K562 (cell line): ENCODE measurements around the gene ARHGEF4. TPM values are rescaled to one million over a fixed set of nuclear protein-coding genes. Genes with fewer than 3 reads are reported as not detected.

Experiments used
- GTF2A2 ChIP-seq: IDR thresholded peaks from 2 replicates; pipeline ENCODE4 v1.6.1; 2016; ENCODE audit warnings: mild to moderate bottlenecking, missing genetic modification characterization, missing compliant biosample characterization
- HMG20B ChIP-seq: fragments of 250-450 bp; sonication (Bioruptor Pico); IDR thresholded peaks from 2 replicates; pipeline ENCODE4 v1.5.0; 2021; ENCODE audit warnings: mild to moderate bottlenecking
- HNRNPL ChIP-seq: fragments of 200-400 bp; formaldehyde crosslinking; IDR thresholded peaks from 2 replicates; pipeline ENCODE4 v1.6.1; 2017; ENCODE audit warnings: low read depth, mild to moderate bottlenecking, low read length
- KDM2B ChIP-seq: fragments of 250-450 bp; sonication (Bioruptor Pico); IDR thresholded peaks from 2 replicates; pipeline ENCODE4 v1.8.0; 2021; ENCODE audit warnings: mild to moderate bottlenecking, moderate library complexity
- POLR2H ChIP-seq: IDR thresholded peaks from 2 replicates; pipeline ENCODE4 v1.6.1; 2016; ENCODE audit warnings: missing genetic modification characterization, low read depth, mild to moderate bottlenecking, control low read depth, missing compliant biosample characterization, moderate library complexity
- RFX7 ChIP-seq: fragments of 250-450 bp; sonication (Bioruptor Pico); IDR thresholded peaks from 2 replicates; pipeline ENCODE4 v1.5.1; 2021; ENCODE audit warnings: mild to moderate bottlenecking
- SMARCC2 ChIP-seq: fragments of 450-650 bp; IDR thresholded peaks from 2 replicates; pipeline ENCODE4 v1.6.1; 2017; ENCODE audit warnings: antibody characterized with exemption, moderate library complexity, mild to moderate bottlenecking, low read depth
- ZEB2 ChIP-seq: fragments of 450-650 bp; IDR thresholded peaks from 2 replicates; pipeline ENCODE4 v1.6.1; 2016
- ZNF121 ChIP-seq: sonication (generic); formaldehyde crosslinking; conservative IDR thresholded peaks from 2 replicates; pipeline ENCODE4 v1.8.0; 2022; ENCODE audit warnings: missing genetic modification reagents
- ZNF174 ChIP-seq: fragments of 250-450 bp; sonication (Bioruptor Pico); IDR thresholded peaks from 2 replicates; pipeline ENCODE4 v1.4.0; 2020; ENCODE audit warnings: mild to moderate bottlenecking
- ZNF354B ChIP-seq: fragments of 250-450 bp; sonication (Bioruptor Pico); IDR thresholded peaks from 2 replicates; pipeline ENCODE4 v1.4.0; 2020
- polyA plus RNA-seq, 8 experiments: library from polyadenylated mRNA; depleted of rRNA in 4 of 8; stranded (reverse) in 5 of 8; unstranded in 3 of 8; fragments of >200 nt; fragmentation: Nextera tagmentation in 2 of 8; fragmentation: Illumina TruSeq in 1 of 8; extraction: Ambion mirVana in 2 of 8; extraction: Trizol in 1 of 8; gene quantifications; 2 replicates each; pipeline versions ENCODE4 v1.2.1 to v1.2.3, GENCODE V29; 2011 to 2014; ENCODE audit warnings: inconsistent platforms in 1 of 8, missing spikeins in 1 of 8
- total RNA-seq, 7 experiments: library from RNA; depleted of rRNA in 6 of 7; stranded (reverse); fragments of >200 nt in 6 of 7; fragmentation: Illumina TruSeq in 2 of 7; extraction: Trizol in 2 of 7; gene quantifications; 2 replicates each; pipeline versions ENCODE4 v1.2.1 to v1.2.3, GENCODE V29; 2011 to 2021; ENCODE audit warnings: low replicate concordance in 1 of 7
- TF ChIP-seq, protein P1 (sequence below): sonication (generic); formaldehyde crosslinking; IDR thresholded peaks from 2 replicates; pipeline ENCODE4 v1.8.1; 2023; ENCODE audit warnings: mild to moderate bottlenecking, missing genetic modification reagents
- TF ChIP-seq, protein P2 (sequence below), 2 experiments: fragments of 250-450 bp in 1 of 2; fragments of 450-650 bp in 1 of 2; sonication (Bioruptor Pico) in 1 of 2; IDR thresholded peaks; 2 replicates each; pipeline versions ENCODE4 v1.6.1 to v1.8.0; 2016 to 2021; ENCODE audit warnings: mild to moderate bottlenecking in 2 of 2, moderate library complexity in 2 of 2, missing compliant biosample characterization in 1 of 2, missing genetic modification characterization in 1 of 2
- TF ChIP-seq, protein P3 (sequence below): fragments of 250-450 bp; sonication (Bioruptor Pico); IDR thresholded peaks from 2 replicates; pipeline ENCODE4 v1.4.0; 2020; ENCODE audit warnings: mild to moderate bottlenecking
- TF ChIP-seq, protein P4 (sequence below): sonication (generic); formaldehyde crosslinking; IDR thresholded peaks from 2 replicates; pipeline ENCODE4 v1.5.0; 2020; ENCODE audit warnings: missing genetic modification reagents
- TF ChIP-seq, protein P5 (sequence below), 2 experiments: fragments of 450-650 bp in 1 of 2; IDR thresholded peaks; 2 replicates each; pipeline ENCODE4 v1.6.1; 2011 to 2017; ENCODE audit warnings: low read depth in 2 of 2, antibody characterized with exemption in 1 of 2, borderline replicate concordance in 1 of 2, low read length in 1 of 2, mild to moderate bottlenecking in 1 of 2, mixed read lengths in 1 of 2; ENCODE audit not compliant: control insufficient read depth in 1 of 2
- TF ChIP-seq, protein P6 (sequence below): fragments of 450-650 bp; IDR thresholded peaks from 2 replicates; pipeline ENCODE4 v1.6.1; 2016; ENCODE audit warnings: mild to moderate bottlenecking

ARHGEF4 gene
- total and polyA plus RNA-seq, 9 of the 15 experiments (the other 6 are each of a cell fraction or from before 2014, with no cell fraction given), result not detected

DNA sequence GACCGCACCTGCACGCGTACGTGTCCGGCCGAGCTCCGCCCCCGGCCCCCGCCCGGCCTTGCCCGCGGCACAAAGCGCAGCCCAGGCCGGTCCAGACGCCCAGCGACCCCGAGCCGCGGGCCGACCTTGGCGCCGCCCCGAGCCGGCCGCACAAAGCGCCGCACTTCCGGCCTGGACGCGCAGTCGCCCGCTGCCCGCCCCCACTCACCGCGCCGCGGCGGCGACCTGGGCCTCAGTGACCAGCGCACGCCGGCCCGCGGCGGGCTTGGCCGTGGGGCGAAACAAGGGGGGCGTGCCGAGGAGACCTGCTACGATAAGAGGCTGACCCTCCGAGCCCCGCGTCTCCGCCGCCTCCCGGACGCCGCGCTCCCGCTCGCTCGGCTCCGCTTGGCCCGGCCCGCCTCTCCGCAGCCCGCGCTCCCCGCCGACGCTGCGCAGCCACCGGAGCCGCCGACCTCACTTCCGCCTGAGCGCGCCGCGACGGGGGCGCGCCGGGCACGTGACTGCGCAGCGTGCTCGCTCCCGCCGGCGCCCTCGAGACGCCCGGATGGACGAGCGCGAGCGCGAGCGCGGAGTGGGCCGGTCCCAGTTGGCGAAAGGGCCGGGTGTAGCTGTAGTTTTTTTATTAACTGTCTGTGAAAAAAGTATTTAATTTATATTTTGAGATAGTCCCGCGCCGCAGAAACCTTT, 256.4 kb downstream of the ARHGEF4 start, which contains the start of gene FAM168B (continued):
- TF ChIP-seq, protein P1, sequence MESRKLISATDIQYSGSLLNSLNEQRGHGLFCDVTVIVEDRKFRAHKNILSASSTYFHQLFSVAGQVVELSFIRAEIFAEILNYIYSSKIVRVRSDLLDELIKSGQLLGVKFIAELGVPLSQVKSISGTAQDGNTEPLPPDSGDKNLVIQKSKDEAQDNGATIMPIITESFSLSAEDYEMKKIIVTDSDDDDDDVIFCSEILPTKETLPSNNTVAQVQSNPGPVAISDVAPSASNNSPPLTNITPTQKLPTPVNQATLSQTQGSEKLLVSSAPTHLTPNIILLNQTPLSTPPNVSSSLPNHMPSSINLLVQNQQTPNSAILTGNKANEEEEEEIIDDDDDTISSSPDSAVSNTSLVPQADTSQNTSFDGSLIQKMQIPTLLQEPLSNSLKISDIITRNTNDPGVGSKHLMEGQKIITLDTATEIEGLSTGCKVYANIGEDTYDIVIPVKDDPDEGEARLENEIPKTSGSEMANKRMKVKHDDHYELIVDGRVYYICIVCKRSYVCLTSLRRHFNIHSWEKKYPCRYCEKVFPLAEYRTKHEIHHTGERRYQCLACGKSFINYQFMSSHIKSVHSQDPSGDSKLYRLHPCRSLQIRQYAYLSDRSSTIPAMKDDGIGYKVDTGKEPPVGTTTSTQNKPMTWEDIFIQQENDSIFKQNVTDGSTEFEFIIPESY (CRISPR knock-in tag), result no peak
- no peak for TF ChIP-seq ZNF174
- TF ChIP-seq, protein P2, sequence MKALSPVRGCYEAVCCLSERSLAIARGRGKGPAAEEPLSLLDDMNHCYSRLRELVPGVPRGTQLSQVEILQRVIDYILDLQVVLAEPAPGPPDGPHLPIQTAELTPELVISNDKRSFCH (CRISPR knock-in tag; IDR thresholded peaks at IDR 0.05), result no peak
- TF ChIP-seq, protein P2 (tag; IDR thresholded peaks at IDR 0.05), result peak; percentile 75
- TF ChIP-seq SMARCC2, result no peak
- TF ChIP-seq, protein P3, sequence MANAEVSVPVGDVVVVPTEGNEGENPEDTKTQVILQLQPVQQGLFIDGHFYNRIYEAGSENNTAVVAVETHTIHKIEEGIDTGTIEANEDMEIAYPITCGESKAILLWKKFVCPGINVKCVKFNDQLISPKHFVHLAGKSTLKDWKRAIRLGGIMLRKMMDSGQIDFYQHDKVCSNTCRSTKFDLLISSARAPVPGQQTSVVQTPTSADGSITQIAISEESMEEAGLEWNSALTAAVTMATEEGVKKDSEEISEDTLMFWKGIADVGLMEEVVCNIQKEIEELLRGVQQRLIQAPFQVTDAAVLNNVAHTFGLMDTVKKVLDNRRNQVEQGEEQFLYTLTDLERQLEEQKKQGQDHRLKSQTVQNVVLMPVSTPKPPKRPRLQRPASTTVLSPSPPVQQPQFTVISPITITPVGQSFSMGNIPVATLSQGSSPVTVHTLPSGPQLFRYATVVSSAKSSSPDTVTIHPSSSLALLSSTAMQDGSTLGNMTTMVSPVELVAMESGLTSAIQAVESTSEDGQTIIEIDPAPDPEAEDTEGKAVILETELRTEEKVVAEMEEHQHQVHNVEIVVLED (CRISPR knock-in tag), result peak; percentile 99
- TF ChIP-seq, protein P4, sequence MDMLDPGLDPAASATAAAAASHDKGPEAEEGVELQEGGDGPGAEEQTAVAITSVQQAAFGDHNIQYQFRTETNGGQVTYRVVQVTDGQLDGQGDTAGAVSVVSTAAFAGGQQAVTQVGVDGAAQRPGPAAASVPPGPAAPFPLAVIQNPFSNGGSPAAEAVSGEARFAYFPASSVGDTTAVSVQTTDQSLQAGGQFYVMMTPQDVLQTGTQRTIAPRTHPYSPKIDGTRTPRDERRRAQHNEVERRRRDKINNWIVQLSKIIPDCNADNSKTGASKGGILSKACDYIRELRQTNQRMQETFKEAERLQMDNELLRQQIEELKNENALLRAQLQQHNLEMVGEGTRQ (CRISPR knock-in tag), result peak; percentile 89
- TF ChIP-seq KDM2B (CRISPR knock-in tag), result no peak
- TF ChIP-seq, protein P5, sequence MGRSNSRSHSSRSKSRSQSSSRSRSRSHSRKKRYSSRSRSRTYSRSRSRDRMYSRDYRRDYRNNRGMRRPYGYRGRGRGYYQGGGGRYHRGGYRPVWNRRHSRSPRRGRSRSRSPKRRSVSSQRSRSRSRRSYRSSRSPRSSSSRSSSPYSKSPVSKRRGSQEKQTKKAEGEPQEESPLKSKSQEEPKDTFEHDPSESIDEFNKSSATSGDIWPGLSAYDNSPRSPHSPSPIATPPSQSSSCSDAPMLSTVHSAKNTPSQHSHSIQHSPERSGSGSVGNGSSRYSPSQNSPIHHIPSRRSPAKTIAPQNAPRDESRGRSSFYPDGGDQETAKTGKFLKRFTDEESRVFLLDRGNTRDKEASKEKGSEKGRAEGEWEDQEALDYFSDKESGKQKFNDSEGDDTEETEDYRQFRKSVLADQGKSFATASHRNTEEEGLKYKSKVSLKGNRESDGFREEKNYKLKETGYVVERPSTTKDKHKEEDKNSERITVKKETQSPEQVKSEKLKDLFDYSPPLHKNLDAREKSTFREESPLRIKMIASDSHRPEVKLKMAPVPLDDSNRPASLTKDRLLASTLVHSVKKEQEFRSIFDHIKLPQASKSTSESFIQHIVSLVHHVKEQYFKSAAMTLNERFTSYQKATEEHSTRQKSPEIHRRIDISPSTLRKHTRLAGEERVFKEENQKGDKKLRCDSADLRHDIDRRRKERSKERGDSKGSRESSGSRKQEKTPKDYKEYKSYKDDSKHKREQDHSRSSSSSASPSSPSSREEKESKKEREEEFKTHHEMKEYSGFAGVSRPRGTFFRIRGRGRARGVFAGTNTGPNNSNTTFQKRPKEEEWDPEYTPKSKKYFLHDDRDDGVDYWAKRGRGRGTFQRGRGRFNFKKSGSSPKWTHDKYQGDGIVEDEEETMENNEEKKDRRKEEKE (IDR thresholded peaks at IDR 0.05; ENCODE audit: borderline replicate concordance in 1 of 2, control insufficient read depth in 1 of 2, low read depth in 2 of 2, low read length in 1 of 2), result peak in 1 of 2 experiments; percentile 19; a peak in 1 of 4 replicates
- no peak for TF ChIP-seq ZNF121 (CRISPR knock-in tag)
- no peak for TF ChIP-seq HNRNPL
- no peak for TF ChIP-seq GTF2A2 (tag)
- no peak for TF ChIP-seq ZNF354B
- TF ChIP-seq, protein P6, sequence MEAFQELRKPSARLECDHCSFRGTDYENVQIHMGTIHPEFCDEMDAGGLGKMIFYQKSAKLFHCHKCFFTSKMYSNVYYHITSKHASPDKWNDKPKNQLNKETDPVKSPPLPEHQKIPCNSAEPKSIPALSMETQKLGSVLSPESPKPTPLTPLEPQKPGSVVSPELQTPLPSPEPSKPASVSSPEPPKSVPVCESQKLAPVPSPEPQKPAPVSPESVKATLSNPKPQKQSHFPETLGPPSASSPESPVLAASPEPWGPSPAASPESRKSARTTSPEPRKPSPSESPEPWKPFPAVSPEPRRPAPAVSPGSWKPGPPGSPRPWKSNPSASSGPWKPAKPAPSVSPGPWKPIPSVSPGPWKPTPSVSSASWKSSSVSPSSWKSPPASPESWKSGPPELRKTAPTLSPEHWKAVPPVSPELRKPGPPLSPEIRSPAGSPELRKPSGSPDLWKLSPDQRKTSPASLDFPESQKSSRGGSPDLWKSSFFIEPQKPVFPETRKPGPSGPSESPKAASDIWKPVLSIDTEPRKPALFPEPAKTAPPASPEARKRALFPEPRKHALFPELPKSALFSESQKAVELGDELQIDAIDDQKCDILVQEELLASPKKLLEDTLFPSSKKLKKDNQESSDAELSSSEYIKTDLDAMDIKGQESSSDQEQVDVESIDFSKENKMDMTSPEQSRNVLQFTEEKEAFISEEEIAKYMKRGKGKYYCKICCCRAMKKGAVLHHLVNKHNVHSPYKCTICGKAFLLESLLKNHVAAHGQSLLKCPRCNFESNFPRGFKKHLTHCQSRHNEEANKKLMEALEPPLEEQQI, result no peak
- TF ChIP-seq ZEB2, result no peak
- peak; percentile 91 for TF ChIP-seq POLR2H (tag)
- no peak for TF ChIP-seq RFX7 (CRISPR knock-in tag)
- TF ChIP-seq HMG20B (CRISPR knock-in tag), result no peak
